Measurements from ENCODE around the gene GLI3.

GLI3 gene

GRCh38 chr7:42104694-42105093 is 132.3 kb downstream of the GLI3 start:
- TF ChIP-seq CTCF (conservative IDR thresholded peaks at IDR 0.05): no peak
- H3K27ac ChIP-seq: no peak overlapping the region

GRCh38 chr7:42104231-42104630 is 132.8 kb downstream of the GLI3 start:
- no peak overlapping the region for H3K27ac ChIP-seq
- TF ChIP-seq CTCF (conservative IDR thresholded peaks at IDR 0.05): no peak

- H3K27ac ChIP-seq: no peak overlapping the region
- no peak for TF ChIP-seq CTCF (conservative IDR thresholded peaks at IDR 0.05)
Measured at GRCh38 chr7:42103456-42103855, 133.6 kb downstream of the GLI3 start.

- no peak for TF ChIP-seq CTCF (conservative IDR thresholded peaks at IDR 0.05)
- H3K27ac ChIP-seq: no peak overlapping the region
Measured at GRCh38 chr7:42103020-42103419, 134.0 kb downstream of the GLI3 start.

- TF ChIP-seq CTCF (conservative IDR thresholded peaks at IDR 0.05): no peak
- H3K27ac ChIP-seq: no peak overlapping the region
Measured at GRCh38 chr7:42102301-42102700, 134.7 kb downstream of the GLI3 start.

GRCh38 chr7:42100156-42100508 is 136.9 kb downstream of the GLI3 start:
- H3K27ac ChIP-seq: no peak overlapping the region
- no peak for TF ChIP-seq CTCF (conservative IDR thresholded peaks at IDR 0.05)

GRCh38 chr7:42099470-42100155 is 137.4 kb downstream of the GLI3 start:
- no peak for TF ChIP-seq CTCF (conservative IDR thresholded peaks at IDR 0.05)
- H3K27ac ChIP-seq: no peak overlapping the region

All from VCaP (cell line).